GM13976 (cell line): Measurements from ENCODE around the gene KLF8.

Source experiments
- DNase-seq: peaks from one replicate; pipeline ENCODE4 v3.0.0; 2012; ENCODE audit warnings: low spot score
- in situ Hi-C: fragments of 300-500 bp; cut with MboI; formaldehyde crosslinking; loops from one replicate; pipeline ENCODE4 v1.12.0; 2022; ENCODE audit warnings: low sequenced_read_pairs, mixed read lengths, inconsistent platforms; ENCODE audit not compliant: unreplicated experiment
- TF ChIP-seq, protein P1 (sequence below): IDR thresholded peaks from 2 replicates; pipeline ENCODE4 v1.5.1; 2012; ENCODE audit warnings: borderline replicate concordance, mild to moderate bottlenecking; ENCODE audit not compliant: insufficient read depth; ENCODE audit errors: extremely low read depth, missing control alignments, control extremely low read depth

Gene KLF8

DNA sequence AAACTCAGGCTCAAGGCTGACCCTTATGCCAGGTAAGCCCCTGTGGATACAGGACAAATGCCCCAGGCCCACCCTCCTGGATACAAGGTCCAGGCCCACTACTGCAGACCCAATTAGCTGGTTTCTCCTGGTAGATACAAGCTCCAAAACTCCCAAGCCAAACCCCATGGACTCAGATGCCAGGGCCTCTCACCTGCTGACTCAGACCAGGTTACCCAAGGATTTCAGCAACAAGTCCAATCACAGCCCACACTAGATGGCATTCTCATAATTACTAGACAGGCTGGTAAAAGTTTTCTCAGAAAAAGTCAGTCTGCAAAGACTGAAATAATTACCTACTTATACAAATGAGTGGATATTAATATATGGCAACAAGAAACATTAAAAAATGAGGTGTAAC lies 87.0 kb downstream of the KLF8 start:
- in situ Hi-C loops, result no loop called here
- DNase-seq, result no peak
- TF ChIP-seq, protein P1, sequence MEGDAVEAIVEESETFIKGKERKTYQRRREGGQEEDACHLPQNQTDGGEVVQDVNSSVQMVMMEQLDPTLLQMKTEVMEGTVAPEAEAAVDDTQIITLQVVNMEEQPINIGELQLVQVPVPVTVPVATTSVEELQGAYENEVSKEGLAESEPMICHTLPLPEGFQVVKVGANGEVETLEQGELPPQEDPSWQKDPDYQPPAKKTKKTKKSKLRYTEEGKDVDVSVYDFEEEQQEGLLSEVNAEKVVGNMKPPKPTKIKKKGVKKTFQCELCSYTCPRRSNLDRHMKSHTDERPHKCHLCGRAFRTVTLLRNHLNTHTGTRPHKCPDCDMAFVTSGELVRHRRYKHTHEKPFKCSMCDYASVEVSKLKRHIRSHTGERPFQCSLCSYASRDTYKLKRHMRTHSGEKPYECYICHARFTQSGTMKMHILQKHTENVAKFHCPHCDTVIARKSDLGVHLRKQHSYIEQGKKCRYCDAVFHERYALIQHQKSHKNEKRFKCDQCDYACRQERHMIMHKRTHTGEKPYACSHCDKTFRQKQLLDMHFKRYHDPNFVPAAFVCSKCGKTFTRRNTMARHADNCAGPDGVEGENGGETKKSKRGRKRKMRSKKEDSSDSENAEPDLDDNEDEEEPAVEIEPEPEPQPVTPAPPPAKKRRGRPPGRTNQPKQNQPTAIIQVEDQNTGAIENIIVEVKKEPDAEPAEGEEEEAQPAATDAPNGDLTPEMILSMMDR, result no peak
